Measurements from ENCODE around the gene KCNT1. TPM values are rescaled to one million over a fixed set of nuclear protein-coding genes. Genes with fewer than 3 reads are reported as not detected.

The KCNT1 gene
- total and polyA plus RNA-seq, 2 donors (not counting 3 experiments of a cell fraction or from before 2014, with no cell fraction given), result not detected

DNA sequence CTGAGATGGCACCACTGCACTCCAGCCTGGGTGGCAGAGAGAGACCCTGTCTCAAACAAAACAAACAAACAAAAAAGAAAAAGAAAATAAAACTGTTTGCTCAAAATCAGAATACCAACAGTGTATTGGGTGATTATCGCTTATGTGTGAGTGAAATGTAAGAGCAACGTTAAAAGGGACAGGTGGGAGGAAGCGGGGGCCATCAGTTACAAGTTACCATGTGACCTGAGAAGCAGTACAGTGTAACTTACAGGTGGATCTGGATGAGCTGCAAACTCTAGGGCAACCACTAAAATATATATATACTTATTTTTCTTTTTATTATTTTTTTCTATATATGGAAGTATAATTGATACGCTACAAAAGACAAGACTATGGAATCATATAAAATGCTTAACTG is 93.4 kb downstream of the KCNT1 start:
- Histone ChIP-seq H3K4me2 (ENCODE audit: insufficient read depth, low read length) (no peak overlapping the region), H3K36me3 (ENCODE audit: control insufficient read depth in 2 of 2, extremely low read depth in 1 of 2, insufficient read depth in 2 of 2, low read length in 2 of 2) (no peaks in the 10 kb centered on the region), H4K20me1 (replicated peaks; ENCODE audit: control insufficient read depth, extremely low read depth, insufficient read depth, low read length) (no peaks in the 10 kb centered on the region), H3K4me3 (replicated peaks in 1 of 3; ENCODE audit: insufficient read depth in 1 of 3, low read depth in 1 of 3, low read length in 3 of 3) (no peak overlapping the region), H3K4me1 (ENCODE audit: control insufficient read depth, extremely low read depth, insufficient read depth, low read length) (peaks cover 4% of the 10 kb centered on the region), H3K79me2 (ENCODE audit: control insufficient read depth, insufficient read depth, low read length) (no peaks in the 10 kb centered on the region), H3K27me3 (ENCODE audit: control insufficient read depth in 2 of 2, insufficient read depth in 2 of 2, low read length in 2 of 2) (no peaks in the 10 kb centered on the region), H2AFZ (ENCODE audit: low read depth, low read length) (no peak overlapping the region), H3K27ac (ENCODE audit: insufficient read depth, low read depth, low read length) (no peak overlapping the region), H3K9ac (replicated peaks; ENCODE audit: extremely low read depth, insufficient read depth, low read length) (no peak overlapping the region), H3K9me1 (replicated peaks; ENCODE audit: control insufficient read depth, extremely low read depth, insufficient read depth, low read length) (no peaks in the 10 kb centered on the region), H3K9me3 (replicated peaks; ENCODE audit: control insufficient read depth, insufficient read depth, low read length) (no peaks in the 10 kb centered on the region)
- dilution Hi-C loops (cut with MboI; ENCODE audit: extremely low pct_ligation_motif_present, low sequenced_read_pairs) (no loop called here), intact Hi-C loops (cut with micrococcal nuclease) (loop anchor here (5.0 kb wide), 1 partner anchor 193 kb away; no protein-coding TSS in a partner anchor)
- no peak for TF ChIP-seq POLR2AphosphoS5 (IDR thresholded peaks at IDR 0.05; ENCODE audit: insufficient read depth, low read depth, low read length)
- TF ChIP-seq, protein P1, sequence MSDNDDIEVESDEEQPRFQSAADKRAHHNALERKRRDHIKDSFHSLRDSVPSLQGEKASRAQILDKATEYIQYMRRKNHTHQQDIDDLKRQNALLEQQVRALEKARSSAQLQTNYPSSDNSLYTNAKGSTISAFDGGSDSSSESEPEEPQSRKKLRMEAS (IDR thresholded peaks at IDR 0.05; ENCODE audit: insufficient read depth, insufficient read length), result no peak
- no peak for TF ChIP-seq FOS (IDR thresholded peaks at IDR 0.05; ENCODE audit: borderline replicate concordance, insufficient read depth, low read length)
- no peak for TF ChIP-seq GATA2 (IDR thresholded peaks at IDR 0.05; ENCODE audit: insufficient read depth, insufficient read length, low read depth, low read length)
- no peak for TF ChIP-seq JUN (IDR thresholded peaks at IDR 0.05; ENCODE audit: borderline replicate concordance, insufficient read depth, insufficient read length, low read depth)
- TF ChIP-seq POLR2A (IDR thresholded peaks at IDR 0.05; ENCODE audit: low read depth, low read length), result no peak
- no TSS peak for BruUV-seq (replicated peaks)
- ChIA-PET CTCF (interaction anchor here (1.3 kb wide), 1 partner anchor 76 kb away, joined by 3 read pairs; no protein-coding TSS in a partner anchor), POLR2A (no interaction called here)
- no peak for FAIRE-seq
- no peak for DNase-seq (ENCODE audit: low read depth, low spot score)

DNA sequence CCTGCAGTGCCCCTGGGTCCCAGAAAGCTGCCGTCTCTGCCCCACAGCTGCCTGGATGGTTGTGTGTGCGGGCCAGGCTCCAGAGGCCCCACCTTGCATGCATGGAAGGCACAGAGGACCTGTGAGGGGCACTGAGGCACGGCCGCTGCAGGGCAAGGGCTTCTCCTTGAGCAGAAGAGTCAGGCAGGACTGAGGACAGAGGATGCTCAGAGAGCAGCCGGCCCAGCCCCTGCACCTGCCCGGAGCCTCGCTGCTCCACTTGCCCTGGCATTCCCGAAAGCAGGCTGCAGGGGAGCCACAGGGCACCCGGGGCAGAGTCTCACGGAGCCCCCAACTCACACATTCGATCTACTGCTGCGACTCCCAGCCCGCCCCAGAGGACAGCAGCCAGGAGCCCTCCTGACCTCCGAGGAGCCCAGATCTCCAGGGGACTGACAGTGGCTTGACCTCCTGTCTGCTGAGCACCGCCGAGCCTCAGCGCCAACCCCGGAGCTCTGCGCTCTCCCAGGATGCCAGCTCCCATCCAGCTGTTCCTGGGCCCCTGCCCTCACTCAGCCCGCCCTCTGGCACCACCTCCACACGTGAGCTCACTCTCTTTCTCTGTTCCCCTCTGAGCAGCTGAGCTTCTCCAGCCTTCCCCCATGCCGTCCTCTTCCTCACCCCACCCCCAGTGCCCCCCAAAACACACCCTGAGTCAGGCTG is 95.0 kb downstream of the KCNT1 start:
- no TSS peak for BruUV-seq (replicated peaks)
- FAIRE-seq, result no peak
- intact Hi-C loops (cut with micrococcal nuclease), result loop anchor here (1.0 to 5.0 kb wide), 3 partner anchors 164 to 326 kb away; partner anchors contain the start of gene UBAC1

More for the DNA sequence above, 95.0 kb downstream of the KCNT1 start:
- no peaks in the 10 kb centered on the region for H3K36me3 ChIP-seq (ENCODE audit: control insufficient read depth in 2 of 2, extremely low read depth in 1 of 2, insufficient read depth in 2 of 2, low read length in 2 of 2)
- no peak overlapping the region for H3K4me3 ChIP-seq (replicated peaks in 1 of 3; ENCODE audit: insufficient read depth in 1 of 3, low read depth in 1 of 3, low read length in 3 of 3)
- no peak overlapping the region for H2AFZ ChIP-seq (ENCODE audit: low read depth, low read length)
- DNase-seq (ENCODE audit: low read depth, low spot score), result no peak
- no peaks in the 10 kb centered on the region for H3K9me1 ChIP-seq (replicated peaks; ENCODE audit: control insufficient read depth, extremely low read depth, insufficient read depth, low read length)
- ChIA-PET CTCF (interaction anchor here (0.7 to 4.9 kb wide), 4 partner anchors 19 to 326 kb away, joined by 3 to 26 read pairs (median 7); no protein-coding TSS in a partner anchor), POLR2A (no interaction called here)
- H3K4me1 ChIP-seq (ENCODE audit: control insufficient read depth, extremely low read depth, insufficient read depth, low read length), result peaks cover 4% of the 10 kb centered on the region
- no peak overlapping the region for H3K4me2 ChIP-seq (ENCODE audit: insufficient read depth, low read length)
- no peaks in the 10 kb centered on the region for H3K27me3 ChIP-seq (ENCODE audit: control insufficient read depth in 2 of 2, insufficient read depth in 2 of 2, low read length in 2 of 2)
- TF ChIP-seq MYC (IDR thresholded peaks at IDR 0.05; ENCODE audit: low read depth, low read length) (no peak), EZH2 (IDR thresholded peaks at IDR 0.05; ENCODE audit: borderline replicate concordance, low read depth, low read length, severe bottlenecking) (no peak), GATA2 (IDR thresholded peaks at IDR 0.05; ENCODE audit: insufficient read depth, insufficient read length, low read depth, low read length) (no peak), JUN (IDR thresholded peaks at IDR 0.05; ENCODE audit: borderline replicate concordance, insufficient read depth, insufficient read length, low read depth) (no peak), POLR2AphosphoS5 (IDR thresholded peaks at IDR 0.05; ENCODE audit: insufficient read depth, low read depth, low read length) (no peak), POLR2A (IDR thresholded peaks at IDR 0.05; ENCODE audit: low read depth, low read length) (no peak), FOS (IDR thresholded peaks at IDR 0.05; ENCODE audit: borderline replicate concordance, insufficient read depth, low read length) (no peak)
- TF ChIP-seq, protein P2, sequence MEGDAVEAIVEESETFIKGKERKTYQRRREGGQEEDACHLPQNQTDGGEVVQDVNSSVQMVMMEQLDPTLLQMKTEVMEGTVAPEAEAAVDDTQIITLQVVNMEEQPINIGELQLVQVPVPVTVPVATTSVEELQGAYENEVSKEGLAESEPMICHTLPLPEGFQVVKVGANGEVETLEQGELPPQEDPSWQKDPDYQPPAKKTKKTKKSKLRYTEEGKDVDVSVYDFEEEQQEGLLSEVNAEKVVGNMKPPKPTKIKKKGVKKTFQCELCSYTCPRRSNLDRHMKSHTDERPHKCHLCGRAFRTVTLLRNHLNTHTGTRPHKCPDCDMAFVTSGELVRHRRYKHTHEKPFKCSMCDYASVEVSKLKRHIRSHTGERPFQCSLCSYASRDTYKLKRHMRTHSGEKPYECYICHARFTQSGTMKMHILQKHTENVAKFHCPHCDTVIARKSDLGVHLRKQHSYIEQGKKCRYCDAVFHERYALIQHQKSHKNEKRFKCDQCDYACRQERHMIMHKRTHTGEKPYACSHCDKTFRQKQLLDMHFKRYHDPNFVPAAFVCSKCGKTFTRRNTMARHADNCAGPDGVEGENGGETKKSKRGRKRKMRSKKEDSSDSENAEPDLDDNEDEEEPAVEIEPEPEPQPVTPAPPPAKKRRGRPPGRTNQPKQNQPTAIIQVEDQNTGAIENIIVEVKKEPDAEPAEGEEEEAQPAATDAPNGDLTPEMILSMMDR (IDR thresholded peaks at IDR 0.05; ENCODE audit: extremely low read depth in 1 of 2, insufficient read depth in 1 of 2, low read depth in 1 of 2, low read length in 2 of 2), result no peak
- TF ChIP-seq, protein P1 (IDR thresholded peaks at IDR 0.05; ENCODE audit: insufficient read depth, insufficient read length), result no peak
- no peaks in the 10 kb centered on the region for H4K20me1 ChIP-seq (replicated peaks; ENCODE audit: control insufficient read depth, extremely low read depth, insufficient read depth, low read length)
- no peaks in the 10 kb centered on the region for H3K9me3 ChIP-seq (replicated peaks; ENCODE audit: control insufficient read depth, insufficient read depth, low read length)
- no peak overlapping the region for H3K27ac ChIP-seq (ENCODE audit: insufficient read depth, low read depth, low read length)
- H3K79me2 ChIP-seq (ENCODE audit: control insufficient read depth, insufficient read depth, low read length), result no peaks in the 10 kb centered on the region
- H3K9ac ChIP-seq (replicated peaks; ENCODE audit: extremely low read depth, insufficient read depth, low read length), result no peak overlapping the region
- dilution Hi-C loops (cut with MboI; ENCODE audit: extremely low pct_ligation_motif_present, low sequenced_read_pairs), result no loop called here
